Body of pancreas (tissue), 4 donors: Measurements from ENCODE around the gene IGSF6.

Experiments used
- CTCF ChIP-seq, 7 experiments: fragments of 450-650 bp in 4 of 7; fragments of 200-600 bp in 3 of 7; sonication (generic) in 3 of 7; IDR thresholded peaks; one replicate each; pipeline ENCODE4 v1.5.1; 2016 to 2019; ENCODE audit warnings: antibody characterized with exemption in 7 of 7
- POLR2A ChIP-seq, 3 donors: fragments of 450-650 bp; IDR thresholded peaks; one replicate each; pipeline ENCODE4 v1.6.1; 2016; ENCODE audit warnings: antibody characterized with exemption in 3 of 3, mild to moderate bottlenecking in 2 of 3

GRCh38 chr16:21666772-21667171 is 14.4 kb upstream of the IGSF6 start:
- TF ChIP-seq CTCF (IDR thresholded peaks at IDR 0.05): no peak
- no peak for TF ChIP-seq POLR2A (IDR thresholded peaks at IDR 0.05)
